Fibroblast of lung (primary cell): ENCODE data around the gene TPGS2. TPM values are rescaled to one million over a fixed set of nuclear protein-coding genes. Genes with fewer than 3 reads are reported as not detected.

ENCODE experiments used
- DNase-seq, 2 donors: peaks; one replicate each; pipeline versions ENCODE4 v3.0.0 to v3.0.0-alpha.2; 2010; ENCODE audit warnings: low read depth in 2 of 2
- H2AFZ ChIP-seq: 2 replicates; pipeline ENCODE4 v1.5.1; 2012; ENCODE audit warnings: low read length, control low read depth, inconsistent platforms
- H3K27ac ChIP-seq: 2 replicates; pipeline ENCODE4 v1.5.1; 2011; ENCODE audit warnings: low read length, control low read depth; ENCODE audit not compliant: insufficient read depth
- H3K27me3 ChIP-seq: 2 replicates; pipeline ENCODE4 v1.5.1; 2011; ENCODE audit warnings: mild to moderate bottlenecking, low read length; ENCODE audit not compliant: control insufficient read depth, insufficient read depth
- H3K36me3 ChIP-seq: 2 replicates; pipeline ENCODE4 v1.5.1; 2011; ENCODE audit warnings: low read length; ENCODE audit not compliant: control insufficient read depth, insufficient read depth
- H3K4me1 ChIP-seq: 2 replicates; pipeline ENCODE4 v1.5.1; 2011; ENCODE audit warnings: low read length; ENCODE audit not compliant: control insufficient read depth, insufficient read depth; ENCODE audit errors: extremely low read depth
- H3K4me2 ChIP-seq: 2 replicates; pipeline ENCODE4 v1.5.1; 2011; ENCODE audit warnings: low read length, control low read depth; ENCODE audit not compliant: insufficient read depth; ENCODE audit errors: extremely low read depth
- H3K4me3 ChIP-seq, 4 experiments: fragments of 200-600 bp in 1 of 4; sonication (generic) in 1 of 4; replicated peaks in 1 of 4; 2 replicates each; pipeline ENCODE4 v1.5.1; 2011 to 2016; ENCODE audit warnings: low read length in 4 of 4, low read depth in 3 of 4, mild to moderate bottlenecking in 3 of 4, control low read depth in 2 of 4, inconsistent platforms in 1 of 4, mixed read lengths in 1 of 4; ENCODE audit not compliant: insufficient read depth in 1 of 4; ENCODE audit errors: control extremely low read depth in 1 of 4
- H3K79me2 ChIP-seq: 2 replicates; pipeline ENCODE4 v1.5.1; 2012; ENCODE audit warnings: mild to moderate bottlenecking, low read length, inconsistent platforms; ENCODE audit not compliant: control insufficient read depth, insufficient read depth
- H3K9ac ChIP-seq: 2 replicates; pipeline ENCODE4 v1.5.1; 2011; ENCODE audit warnings: mild to moderate bottlenecking, low read length, control low read depth; ENCODE audit not compliant: insufficient read depth
- H3K9me3 ChIP-seq: 2 replicates; pipeline ENCODE4 v1.5.1; 2012; ENCODE audit warnings: low read depth, low read length; ENCODE audit not compliant: control insufficient read depth, insufficient read depth
- H4K20me1 ChIP-seq: 2 replicates; pipeline ENCODE4 v1.5.1; 2011; ENCODE audit warnings: low read length; ENCODE audit not compliant: control insufficient read depth, insufficient read depth; ENCODE audit errors: extremely low read depth
- EZH2 ChIP-seq: IDR thresholded peaks from 2 replicates; pipeline ENCODE4 v1.5.1; 2012; ENCODE audit warnings: low read length, control low read depth, mild to moderate bottlenecking; ENCODE audit errors: missing control alignments
- polyA plus RNA-seq, 2 donors: library from polyadenylated mRNA; depleted of rRNA in 1 of 2; stranded (reverse) in 1 of 2; unstranded in 1 of 2; fragments of >200 nt; gene quantifications; 2 replicates each; pipeline ENCODE4 v1.2.1, GENCODE V29; 2011 to 2012; ENCODE audit warnings: missing spikeins in 1 of 2
- total RNA-seq: library from RNA; depleted of rRNA; stranded (reverse); fragments of >200 nt; gene quantifications from 2 replicates; pipeline ENCODE4 v1.2.1, GENCODE V29; 2014
- TF ChIP-seq, protein P1 (sequence below), 2 donors: IDR thresholded peaks in 1 of 2; conservative IDR thresholded peaks in 1 of 2; 1 replicate in 1 of 2; 2 replicates in 1 of 2; pipeline ENCODE4 v1.5.1; 2011 to 2012; ENCODE audit warnings: low read length in 2 of 2, control low read depth in 1 of 2, inconsistent platforms in 1 of 2, low read depth in 1 of 2, mild to moderate bottlenecking in 1 of 2

Gene TPGS2
- total and polyA plus RNA-seq, 2 donors (not counting 1 experiment from before 2014, with no cell fraction given), result 98.8 to 437 TPM

DNA sequence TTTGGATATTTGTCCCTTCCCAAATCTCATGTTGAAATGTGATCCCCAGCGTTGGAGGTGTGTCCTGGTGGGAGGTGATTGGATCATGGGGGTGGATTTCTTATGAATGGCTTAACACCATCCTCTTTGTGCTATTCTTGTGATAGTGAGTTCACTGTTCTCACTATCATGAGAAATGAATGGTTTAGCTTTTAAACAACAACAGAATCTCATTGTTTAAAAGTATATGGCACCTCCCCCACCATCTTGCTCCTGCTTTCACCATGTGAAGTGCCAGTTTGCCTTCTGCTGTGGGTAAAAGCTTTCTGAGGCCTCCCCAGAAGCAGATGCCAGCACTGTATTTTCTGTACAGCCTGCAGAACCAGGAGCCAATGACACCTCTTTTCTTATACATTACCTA, 38.3 kb upstream of the TPGS2 start:
- Histone ChIP-seq H3K36me3 (no peaks in the 10 kb centered on the region), H3K27ac (no peak overlapping the region), H2AFZ (no peak overlapping the region), H3K4me2 (no peak overlapping the region), H3K27me3 (no peaks in the 10 kb centered on the region), H3K4me3 (no peak overlapping the region), H3K9me3 (no peaks in the 10 kb centered on the region), H3K9ac (no peak overlapping the region), H3K4me1 (no peaks in the 10 kb centered on the region), H4K20me1 (no peaks in the 10 kb centered on the region), H3K79me2 (no peaks in the 10 kb centered on the region)
- TF ChIP-seq, protein P1, sequence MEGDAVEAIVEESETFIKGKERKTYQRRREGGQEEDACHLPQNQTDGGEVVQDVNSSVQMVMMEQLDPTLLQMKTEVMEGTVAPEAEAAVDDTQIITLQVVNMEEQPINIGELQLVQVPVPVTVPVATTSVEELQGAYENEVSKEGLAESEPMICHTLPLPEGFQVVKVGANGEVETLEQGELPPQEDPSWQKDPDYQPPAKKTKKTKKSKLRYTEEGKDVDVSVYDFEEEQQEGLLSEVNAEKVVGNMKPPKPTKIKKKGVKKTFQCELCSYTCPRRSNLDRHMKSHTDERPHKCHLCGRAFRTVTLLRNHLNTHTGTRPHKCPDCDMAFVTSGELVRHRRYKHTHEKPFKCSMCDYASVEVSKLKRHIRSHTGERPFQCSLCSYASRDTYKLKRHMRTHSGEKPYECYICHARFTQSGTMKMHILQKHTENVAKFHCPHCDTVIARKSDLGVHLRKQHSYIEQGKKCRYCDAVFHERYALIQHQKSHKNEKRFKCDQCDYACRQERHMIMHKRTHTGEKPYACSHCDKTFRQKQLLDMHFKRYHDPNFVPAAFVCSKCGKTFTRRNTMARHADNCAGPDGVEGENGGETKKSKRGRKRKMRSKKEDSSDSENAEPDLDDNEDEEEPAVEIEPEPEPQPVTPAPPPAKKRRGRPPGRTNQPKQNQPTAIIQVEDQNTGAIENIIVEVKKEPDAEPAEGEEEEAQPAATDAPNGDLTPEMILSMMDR (conservative IDR thresholded peaks at IDR 0.05 in 1 of 2, IDR thresholded peaks at IDR 0.05 in 1 of 2; ENCODE audit: low read depth in 1 of 2, low read length in 2 of 2), result no peak
- TF ChIP-seq EZH2, result no peak
- DNase-seq, result no peak

DNA sequence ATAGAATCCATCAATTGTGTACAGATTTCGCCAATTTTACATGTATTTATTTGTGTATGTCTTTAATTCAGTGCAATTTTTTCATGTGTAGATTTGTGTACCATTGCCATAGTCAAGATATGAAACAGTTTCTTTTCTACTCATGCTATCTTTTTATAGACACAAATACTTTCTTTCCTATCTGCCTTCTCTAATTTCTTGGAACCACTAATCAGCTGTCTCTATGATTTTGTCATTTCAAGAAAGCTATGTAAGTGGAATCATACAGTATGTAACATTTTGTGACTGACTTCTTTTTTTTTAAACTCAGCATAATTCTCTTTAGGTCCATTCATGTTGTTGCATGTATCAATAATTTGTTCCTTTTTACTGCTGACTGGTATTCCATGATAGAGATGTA, 33.4 kb upstream of the TPGS2 start:
- Histone ChIP-seq H3K36me3 (no peaks in the 10 kb centered on the region), H4K20me1 (no peaks in the 10 kb centered on the region), H2AFZ (no peak overlapping the region), H3K27ac (no peak overlapping the region), H3K79me2 (no peaks in the 10 kb centered on the region), H3K9ac (no peak overlapping the region), H3K9me3 (no peaks in the 10 kb centered on the region), H3K4me1 (no peaks in the 10 kb centered on the region), H3K4me3 (no peak overlapping the region), H3K27me3 (no peaks in the 10 kb centered on the region), H3K4me2 (no peak overlapping the region)
- TF ChIP-seq, protein P1 (conservative IDR thresholded peaks at IDR 0.05 in 1 of 2, IDR thresholded peaks at IDR 0.05 in 1 of 2; ENCODE audit: low read depth in 1 of 2, low read length in 2 of 2), result no peak
- no peak for TF ChIP-seq EZH2
- no peak for DNase-seq

DNA sequence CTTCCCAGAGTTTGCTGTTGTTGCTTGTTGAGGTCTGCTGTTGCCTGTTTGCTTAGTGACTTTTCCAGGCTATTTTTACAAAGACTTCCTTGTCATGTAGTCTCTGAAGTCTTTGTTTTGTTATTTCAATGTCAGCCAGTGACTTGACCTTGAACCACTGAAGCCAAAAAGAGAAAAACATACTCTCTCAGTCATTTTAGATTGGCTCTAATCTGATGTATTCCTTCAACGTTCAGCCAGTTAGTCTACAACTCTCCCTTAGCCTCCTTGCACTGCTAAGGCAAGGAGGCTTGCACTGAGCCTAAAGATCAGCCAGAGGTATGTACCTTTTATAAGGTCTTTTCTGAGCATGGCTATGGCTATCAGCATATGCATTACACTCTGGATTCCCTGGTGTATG, 28.0 kb upstream of the TPGS2 start:
- Histone ChIP-seq H2AFZ (no peak overlapping the region), H3K4me3 (no peak overlapping the region), H3K27ac (no peak overlapping the region), H3K4me2 (no peak overlapping the region), H3K79me2 (no peaks in the 10 kb centered on the region), H3K36me3 (no peaks in the 10 kb centered on the region), H3K9ac (no peak overlapping the region), H3K27me3 (no peaks in the 10 kb centered on the region), H3K9me3 (no peaks in the 10 kb centered on the region), H3K4me1 (no peaks in the 10 kb centered on the region), H4K20me1 (no peaks in the 10 kb centered on the region)
- no peak for TF ChIP-seq EZH2
- TF ChIP-seq, protein P1 (conservative IDR thresholded peaks at IDR 0.05 in 1 of 2, IDR thresholded peaks at IDR 0.05 in 1 of 2; ENCODE audit: low read depth in 1 of 2, low read length in 2 of 2), result no peak
- no peak for DNase-seq
